ENCODE data around the gene JAM3.

The JAM3 gene

GRCh38 chr11:134118006-134118405 is 49.1 kb downstream of the JAM3 start:
- DNase-seq, result peak; percentile 93

- no peak for DNase-seq
Observed at GRCh38 chr11:134119094-134119493, 50.2 kb downstream of the JAM3 start.

GRCh38 chr11:134120143-134120850 is 51.4 kb downstream of the JAM3 start:
- DNase-seq, result peak; percentile 38

- no peak for DNase-seq
Observed at GRCh38 chr11:134120921-134121526, 52.2 kb downstream of the JAM3 start.

- no peak for DNase-seq
Observed at GRCh38 chr11:134124660-134125451, 56.0 kb downstream of the JAM3 start.

GRCh38 chr11:134125507-134125906 is 56.6 kb downstream of the JAM3 start:
- no peak for DNase-seq

GRCh38 chr11:134126217-134126822 is 57.4 kb downstream of the JAM3 start:
- DNase-seq, result peak; percentile 19

- no peak for DNase-seq
Observed at GRCh38 chr11:134131628-134132244, 62.9 kb downstream of the JAM3 start.

- no peak for DNase-seq
Observed at GRCh38 chr11:134132808-134133207, 63.9 kb downstream of the JAM3 start.

- DNase-seq, result no peak
Observed at GRCh38 chr11:134134167-134134566, 65.3 kb downstream of the JAM3 start.

GRCh38 chr11:134138376-134138775 is 69.5 kb downstream of the JAM3 start:
- DNase-seq, result no peak

- no peak for DNase-seq
Observed at GRCh38 chr11:134139303-134139872, 70.5 kb downstream of the JAM3 start.

- DNase-seq, result peak; percentile 85
Observed at GRCh38 chr11:134139873-134140331, 71.0 kb downstream of the JAM3 start.

- no peak for DNase-seq
Observed at GRCh38 chr11:134140961-134141490, 72.2 kb downstream of the JAM3 start.

- DNase-seq, result no peak
Observed at GRCh38 chr11:134142536-134142935, 73.7 kb downstream of the JAM3 start.

- DNase-seq, result no peak
Observed at GRCh38 chr11:134143801-134144200, 74.9 kb downstream of the JAM3 start.

- DNase-seq, result no peak
Observed at GRCh38 chr11:134144744-134145143, 75.9 kb downstream of the JAM3 start.

GRCh38 chr11:134145715-134146114 is 76.8 kb downstream of the JAM3 start:
- DNase-seq, result no peak

GRCh38 chr11:134146598-134146997 is 77.7 kb downstream of the JAM3 start:
- no peak for DNase-seq

- no peak for DNase-seq
Observed at GRCh38 chr11:134149371-134149770, 80.5 kb downstream of the JAM3 start.

- DNase-seq, result no peak
Observed at GRCh38 chr11:134150195-134150903, 81.5 kb downstream of the JAM3 start.
